HG03354 (cell line): ENCODE measurements around the gene CLK2.

Experiments
- ATAC-seq: cut with Tn5 transposase; IDR thresholded peaks from one replicate; pipeline ENCODE4 v1.9.1; 2021; ENCODE audit warnings: mild to moderate bottlenecking; ENCODE audit not compliant: unreplicated experiment, poor library complexity, severe bottlenecking

Gene CLK2

DNA sequence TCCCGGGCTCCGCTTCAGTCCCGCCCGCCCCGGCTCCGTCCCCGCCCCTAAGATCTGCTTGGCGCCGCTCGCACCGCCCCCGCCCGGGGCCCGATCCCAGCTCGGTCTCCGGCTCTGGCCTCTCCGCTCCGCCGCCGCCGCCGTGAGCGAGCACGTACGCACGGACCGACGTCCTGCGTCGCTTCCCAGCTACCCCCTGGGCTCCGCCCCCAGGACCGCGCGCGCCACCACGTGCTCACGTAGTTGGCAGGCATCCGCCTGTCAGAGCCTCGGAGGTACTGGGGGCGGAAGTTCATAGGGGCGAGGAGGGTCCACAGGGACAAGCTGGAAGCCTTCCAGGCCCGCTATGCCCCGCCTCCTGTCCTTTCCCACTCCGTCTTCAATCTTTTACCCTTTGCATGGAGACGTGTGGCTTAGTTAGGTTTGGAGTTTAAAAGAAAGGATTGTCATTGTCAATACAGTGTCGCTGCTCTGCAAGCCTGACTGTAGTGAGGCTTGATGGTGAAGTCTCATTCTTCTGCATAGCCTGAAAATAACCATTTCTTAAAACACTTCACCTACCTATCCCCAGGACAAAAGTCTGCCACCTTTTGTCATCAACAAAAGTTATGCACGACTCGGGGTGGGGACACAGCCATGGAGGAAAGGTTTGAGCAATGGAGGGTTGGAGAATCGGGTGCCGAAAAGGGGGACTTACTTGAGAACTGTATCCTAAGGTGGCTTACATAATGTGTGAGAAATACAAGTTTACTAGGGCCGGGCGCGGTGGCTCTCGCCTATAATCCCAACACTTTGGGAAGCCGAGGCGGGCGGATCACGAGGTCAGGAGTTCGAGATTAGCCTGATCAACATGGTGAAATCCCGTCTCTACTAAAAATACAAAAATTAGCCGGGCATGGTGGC is at the start of gene CLK2:
CLK2 (minus strand) TSS at position 162 of the 903 bp plus-strand sequence. CDS start 2,527 bp downstream, outside the sequence.
- peak; percentile 81 for ATAC-seq

- no peak for ATAC-seq
These were observed 49.3 kb upstream of the CLK2 start for GRCh38 chr1:155322571-155322952.

DNA sequence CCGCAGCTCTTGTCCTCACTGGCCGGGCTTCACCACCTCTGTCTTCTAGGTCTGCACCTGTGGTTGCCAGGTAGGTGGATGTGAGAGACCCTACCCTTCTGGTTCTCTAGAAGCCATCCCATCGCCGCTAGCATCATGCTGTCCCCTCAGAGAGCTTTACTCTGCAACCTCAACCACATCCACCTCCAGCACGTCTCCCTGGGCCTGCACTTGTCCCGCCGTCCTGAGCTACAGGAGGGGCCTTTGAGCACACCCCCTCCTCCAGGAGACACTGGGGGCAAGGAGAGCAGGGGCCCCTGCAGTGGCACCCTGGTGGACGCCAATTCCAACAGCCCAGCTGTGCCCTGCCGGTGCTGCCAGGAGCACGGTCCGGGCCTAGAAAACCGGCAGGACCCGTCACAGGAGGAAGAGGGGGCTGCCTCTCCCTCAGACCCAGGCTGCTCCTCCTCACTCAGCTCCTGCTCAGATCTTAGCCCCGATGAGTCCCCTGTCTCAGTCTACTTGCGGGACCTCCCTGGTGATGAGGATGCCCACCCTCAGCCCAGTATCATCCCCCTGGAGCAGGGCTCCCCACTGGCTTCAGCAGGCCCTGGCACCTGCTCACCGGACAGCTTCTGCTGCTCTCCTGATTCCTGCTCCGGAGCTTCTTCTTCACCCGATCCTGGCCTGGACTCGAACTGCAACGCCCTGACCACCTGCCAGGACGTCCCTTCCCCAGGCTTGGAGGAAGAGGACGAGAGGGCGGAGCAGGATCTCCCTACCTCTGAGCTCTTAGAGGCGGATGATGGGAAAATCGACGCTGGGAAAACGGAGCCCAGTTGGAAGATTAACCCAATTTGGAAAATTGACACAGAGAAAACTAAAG is 48.6 kb upstream of the CLK2 start:
- no peak for ATAC-seq

DNA sequence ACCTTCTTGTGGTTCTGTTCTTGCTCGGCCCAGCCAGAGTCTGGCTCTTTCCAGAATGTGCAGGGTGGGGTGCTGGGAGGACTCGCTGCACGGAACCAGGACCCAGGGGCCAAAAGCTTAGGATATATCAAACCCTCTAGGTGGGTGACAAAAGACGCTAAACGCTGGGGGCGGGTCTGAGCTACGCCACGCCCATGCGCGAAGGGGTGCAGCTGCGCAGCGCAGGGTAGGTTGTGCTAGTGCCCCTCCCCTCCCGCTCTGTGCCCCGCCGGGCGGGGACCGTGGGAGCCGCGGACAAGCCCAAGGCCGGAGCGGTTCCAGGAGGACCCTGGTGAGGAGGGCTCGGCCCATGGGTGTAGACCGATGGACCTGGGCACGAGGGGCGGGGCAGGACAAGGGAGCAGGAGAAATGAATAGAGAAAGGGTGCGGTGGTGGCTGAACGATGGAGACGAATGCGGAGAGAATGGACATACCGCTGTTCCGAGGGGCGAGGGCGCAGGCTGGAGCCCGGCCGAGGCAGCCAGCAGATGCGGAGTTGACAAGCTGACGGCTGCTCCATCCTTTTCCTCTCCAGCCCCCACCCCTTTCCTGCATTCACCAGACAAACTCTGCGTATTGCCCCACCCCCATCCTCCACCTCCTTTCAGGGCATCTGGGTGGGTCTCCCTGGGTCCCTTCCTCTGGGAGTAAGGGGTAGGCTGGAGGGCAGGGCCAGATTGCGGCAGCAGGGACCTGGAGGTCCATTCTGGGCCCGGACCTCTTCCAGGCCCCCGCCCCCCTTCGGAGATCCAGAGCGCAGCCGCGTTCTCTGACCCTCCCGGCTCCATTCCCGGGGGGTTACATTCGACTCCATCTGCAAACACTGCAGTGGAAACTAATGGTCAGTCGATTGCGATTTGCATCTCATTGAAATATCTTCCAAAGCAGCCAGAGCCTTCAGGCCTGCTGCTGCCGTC is 47.6 kb upstream of the CLK2 start, which contains the start of gene RUSC1:
RUSC1 (plus strand) TSS at position 234 of the 957 bp plus-strand sequence. CDS start 880 bp downstream, outside the sequence.
- no peak for ATAC-seq

- ATAC-seq = no peak
These were observed 46.9 kb upstream of the CLK2 start for GRCh38 chr1:155320252-155320651.

DNA sequence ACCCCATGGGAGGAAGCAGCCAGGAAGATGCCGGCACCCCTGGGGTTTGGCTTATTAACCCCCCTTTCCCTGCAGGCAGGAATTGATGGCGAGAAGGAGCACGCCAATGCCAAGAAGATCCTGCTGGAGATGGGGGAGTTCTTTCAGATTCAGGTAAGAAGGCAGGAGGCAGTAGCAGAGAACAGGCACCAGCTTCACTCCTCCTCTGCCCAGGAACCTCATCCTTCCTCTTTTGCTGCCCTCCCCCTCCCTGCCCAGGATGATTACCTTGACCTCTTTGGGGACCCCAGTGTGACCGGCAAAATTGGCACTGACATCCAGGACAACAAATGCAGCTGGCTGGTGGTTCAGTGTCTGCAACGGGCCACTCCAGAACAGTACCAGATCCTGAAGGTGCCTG is 46.2 kb upstream of the CLK2 start:
- ATAC-seq = no peak

GRCh38 chr1:155318082-155318481 is 44.8 kb upstream of the CLK2 start:
- ATAC-seq = no peak

GRCh38 chr1:155316922-155317321 is 43.6 kb upstream of the CLK2 start:
- ATAC-seq = no peak

- no peak for ATAC-seq
These were observed 40.0 kb upstream of the CLK2 start for GRCh38 chr1:155313261-155313660.

DNA sequence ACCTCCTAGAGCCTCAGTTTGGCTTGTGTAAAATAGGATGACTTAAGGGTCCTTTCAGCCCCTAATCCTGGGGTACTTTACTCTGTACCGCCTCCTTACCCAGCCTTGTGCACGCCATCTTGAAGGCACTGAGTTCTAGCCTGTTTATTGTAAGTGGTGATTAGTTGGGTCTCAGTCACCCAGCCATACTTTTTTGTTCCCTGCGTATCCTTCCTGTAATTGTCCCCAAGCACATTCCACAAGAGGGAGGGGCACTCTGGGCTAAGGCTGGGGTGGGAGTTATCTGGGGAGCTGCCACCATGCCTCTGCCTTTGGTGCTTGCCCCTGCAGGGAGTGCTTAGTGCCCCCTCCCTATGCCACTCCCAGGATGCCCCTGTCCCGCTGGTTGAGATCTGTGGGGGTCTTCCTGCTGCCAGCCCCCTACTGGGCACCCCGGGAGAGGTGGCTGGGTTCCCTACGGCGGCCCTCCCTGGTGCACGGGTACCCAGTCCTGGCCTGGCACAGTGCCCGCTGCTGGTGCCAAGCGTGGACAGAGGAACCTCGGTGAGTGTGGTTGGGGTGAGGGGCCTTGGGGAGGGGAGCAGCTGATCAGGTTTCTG is 36.2 kb upstream of the CLK2 start:
- no peak for ATAC-seq

- ATAC-seq = peak; percentile 92
These were observed 35.5 kb upstream of the CLK2 start, which contains the start of gene FDPS for GRCh38 chr1:155308493-155309422. TSS of gene FDPS (plus strand) at chr1:155308866. CDS start at chr1:155309790, 924 bp downstream.

DNA sequence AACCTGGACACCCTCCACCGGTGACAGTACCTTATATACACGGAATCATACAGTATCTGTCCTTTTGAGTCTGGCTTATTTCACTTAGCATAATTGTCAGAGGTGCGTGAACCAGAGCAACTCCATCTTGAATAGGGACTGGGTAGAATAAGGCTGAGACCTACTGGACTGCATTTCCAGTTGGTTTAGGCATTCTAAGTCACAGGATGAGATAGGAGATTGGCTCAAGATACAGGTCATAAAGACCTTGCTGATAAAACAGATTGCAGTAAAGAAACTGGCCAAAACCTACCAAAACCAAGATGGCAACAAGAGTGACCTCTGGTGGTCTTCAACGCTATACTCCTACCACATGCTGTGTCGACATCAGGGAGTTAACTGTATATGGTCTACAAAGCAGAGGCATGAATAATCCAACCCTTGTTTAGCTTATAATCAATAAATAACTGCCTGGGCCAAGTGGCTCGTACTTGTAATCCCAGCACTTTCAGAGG is 34.0 kb upstream of the CLK2 start:
- ATAC-seq = no peak

GRCh38 chr1:155305881-155306391 is 32.6 kb upstream of the CLK2 start:
- no peak for ATAC-seq

GRCh38 chr1:155304558-155305063 is 31.3 kb upstream of the CLK2 start:
- no peak for ATAC-seq

DNA sequence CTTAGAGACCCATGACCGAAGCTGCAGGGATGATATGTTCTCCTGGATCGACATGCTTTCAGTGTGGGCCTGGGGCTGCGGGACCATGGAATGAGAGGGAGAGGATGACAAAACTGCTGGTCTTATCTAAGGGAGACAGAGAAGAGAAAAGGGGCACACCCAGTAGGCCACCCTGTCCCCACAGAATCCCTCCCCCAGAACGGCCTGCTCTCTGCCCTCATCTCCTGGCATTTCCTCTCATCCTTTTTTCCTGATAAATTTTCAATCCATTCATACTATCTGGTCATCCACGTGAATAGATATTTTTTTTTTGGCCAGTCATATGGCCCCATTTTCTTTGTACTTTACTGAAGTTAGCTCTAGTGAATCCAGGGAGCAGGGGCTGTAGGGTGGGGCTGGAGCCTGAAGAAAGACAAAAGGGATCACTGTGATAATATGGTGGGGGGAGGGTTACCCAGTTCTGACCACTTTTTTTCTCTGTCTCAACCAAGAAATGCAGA is 28.1 kb upstream of the CLK2 start, which contains the start of gene PKLR:
PKLR (minus strand) TSS at position 97 of the 500 bp plus-strand sequence; CDS start at position 54, 43 bp downstream.
- ATAC-seq = no peak

DNA sequence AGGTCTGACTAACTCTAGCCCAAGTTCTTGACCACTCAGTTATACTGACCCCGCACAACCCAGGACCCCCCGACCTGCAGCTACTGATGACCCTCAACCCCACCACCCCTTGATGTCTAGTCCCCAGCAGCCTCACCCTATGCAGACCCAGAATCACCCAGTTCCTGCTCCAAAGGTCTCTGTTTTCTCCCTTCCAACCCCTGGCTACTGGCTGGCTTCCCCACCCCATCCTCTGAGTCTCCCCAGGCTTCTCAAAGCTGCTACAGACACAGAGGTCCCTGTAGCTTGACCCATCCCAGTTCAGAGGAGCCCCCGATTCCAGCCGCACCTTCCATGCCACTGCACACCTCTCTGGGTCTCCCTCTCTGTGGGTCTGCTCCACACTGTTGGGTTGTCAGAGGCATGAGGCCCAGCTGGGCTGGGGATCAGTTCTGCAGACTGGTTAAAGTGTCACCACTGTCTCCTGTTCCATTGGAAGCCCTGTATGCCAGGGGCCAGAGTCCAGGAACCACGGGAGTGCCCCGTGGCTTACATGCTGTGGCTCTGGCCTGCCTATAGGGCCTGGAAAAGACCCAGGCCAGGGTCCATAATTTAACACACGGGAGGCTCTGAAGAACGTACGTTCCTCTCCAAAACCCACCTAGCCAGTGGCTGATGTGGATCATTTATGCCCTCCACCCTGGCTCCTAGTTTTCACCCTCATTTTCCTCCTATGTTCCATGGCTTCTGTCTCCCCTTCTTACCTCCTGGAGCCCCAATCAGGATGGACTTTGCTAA is 27.4 kb upstream of the CLK2 start:
- no peak for ATAC-seq
